GM23338 (cell line): ENCODE data around the gene NWD2. TPM values are rescaled to one million over a fixed set of nuclear protein-coding genes. Genes with fewer than 3 reads are reported as not detected.
A peak's percentile ranks its signal among the peaks of the same experiment; 100 is the strongest.

ENCODE experiments used
- ATAC-seq: fragments of 200-7000 bp; cut with Tn5 transposase; 3 replicates; pipeline ENCODE4 v1.9.1; 2020
- DNase-seq: peaks from one replicate; pipeline ENCODE4 v3.0.0-alpha.2; 2015; ENCODE audit warnings: low spot score
- H2AFZ ChIP-seq: fragments of 200-600 bp; sonication (generic); 2 replicates; pipeline ENCODE4 v1.8.0; 2016; ENCODE audit warnings: antibody characterized with exemption, mild to moderate bottlenecking, moderate library complexity
- H3F3A ChIP-seq: fragments of 200-600 bp; sonication (generic); replicated peaks from 2 replicates; pipeline ENCODE4 v1.8.0; 2017; ENCODE audit warnings: antibody characterized with exemption, mixed run types, low read depth
- H3K27ac ChIP-seq: fragments of 200-600 bp; sonication (generic); 2 replicates; pipeline ENCODE4 v1.6.1; 2016; ENCODE audit warnings: low read depth
- H3K27me3 ChIP-seq: fragments of 200-600 bp; sonication (generic); 2 replicates; pipeline ENCODE4 v1.8.0; 2016; ENCODE audit warnings: mild to moderate bottlenecking, mixed run types, moderate library complexity; ENCODE audit not compliant: insufficient read depth
- H3K36me3 ChIP-seq: fragments of 200-600 bp; sonication (generic); 2 replicates; pipeline ENCODE4 v1.8.0; 2016; ENCODE audit warnings: mild to moderate bottlenecking; ENCODE audit not compliant: insufficient read depth
- H3K4me1 ChIP-seq: fragments of 200-600 bp; sonication (generic); 2 replicates; pipeline ENCODE4 v1.8.0; 2016; ENCODE audit warnings: mild to moderate bottlenecking, moderate library complexity; ENCODE audit not compliant: insufficient read depth
- H3K4me2 ChIP-seq: fragments of 200-600 bp; sonication (generic); 2 replicates; pipeline ENCODE4 v1.7.1; 2017; ENCODE audit warnings: mixed run types
- H3K4me3 ChIP-seq: fragments of 200-600 bp; sonication (generic); 2 replicates; pipeline ENCODE4 v1.6.1; 2016; ENCODE audit warnings: mixed run types
- H3K79me2 ChIP-seq: fragments of 200-600 bp; sonication (generic); replicated peaks from 2 replicates; pipeline ENCODE4 v1.8.0; 2017; ENCODE audit warnings: mild to moderate bottlenecking; ENCODE audit not compliant: insufficient read depth
- H3K9me2 ChIP-seq: fragments of 200-600 bp; sonication (generic); 2 replicates; pipeline ENCODE4 v1.8.0; 2017; ENCODE audit not compliant: insufficient read depth
- H4K20me1 ChIP-seq: fragments of 200-600 bp; sonication (generic); replicated peaks from 2 replicates; pipeline ENCODE4 v1.8.0; 2017; ENCODE audit warnings: mild to moderate bottlenecking; ENCODE audit not compliant: insufficient read depth
- H3K27ac Mint-ChIP-seq: 2 replicates; pipeline ENCODE4 v1.8.0; 2020; ENCODE audit warnings: inconsistent platforms, mild to moderate bottlenecking, moderate library complexity, mixed read lengths
- H3K27me3 Mint-ChIP-seq: 3 replicates; pipeline ENCODE4 v1.8.0; 2022; ENCODE audit warnings: low read depth, mild to moderate bottlenecking, moderate library complexity, mixed read lengths, inconsistent platforms; ENCODE audit not compliant: insufficient read depth, poor library complexity
- H3K36me3 Mint-ChIP-seq: 3 replicates; pipeline ENCODE4 v1.8.0; 2021; ENCODE audit warnings: low read depth, mild to moderate bottlenecking, inconsistent platforms, moderate library complexity, mixed read lengths
- H3K4me1 Mint-ChIP-seq: 3 replicates; pipeline ENCODE4 v1.8.0; 2020; ENCODE audit warnings: mild to moderate bottlenecking, inconsistent platforms, mixed read lengths
- H3K4me3 Mint-ChIP-seq: 3 replicates; pipeline ENCODE4 v1.8.0; 2021; ENCODE audit warnings: moderate library complexity, mild to moderate bottlenecking, inconsistent platforms, mixed read lengths
- H3K9me3 Mint-ChIP-seq: 3 replicates; pipeline ENCODE4 v1.8.0; 2020; ENCODE audit warnings: moderate library complexity, mild to moderate bottlenecking, inconsistent platforms, mixed read lengths
- ETS1 ChIP-seq: IDR thresholded peaks from 2 replicates; pipeline ENCODE4 v1.6.1; 2016; ENCODE audit warnings: antibody characterized with exemption
- EZH2 ChIP-seq: fragments of 200-600 bp; sonication (generic); IDR thresholded peaks from one replicate; pipeline ENCODE4 v1.8.0; 2017; ENCODE audit warnings: antibody characterized with exemption, mild to moderate bottlenecking, low read depth; ENCODE audit not compliant: unreplicated experiment
- EZH2phosphoT487 ChIP-seq: fragments of 200-600 bp; sonication (generic); IDR thresholded peaks from one replicate; pipeline ENCODE4 v1.8.1; 2018; ENCODE audit warnings: antibody characterized with exemption; ENCODE audit not compliant: unreplicated experiment
- JUNB ChIP-seq: IDR thresholded peaks from one replicate; pipeline ENCODE4 v1.6.1; 2016; ENCODE audit warnings: antibody characterized with exemption; ENCODE audit not compliant: unreplicated experiment
- NANOG ChIP-seq: IDR thresholded peaks from 2 replicates; pipeline ENCODE4 v1.6.1; 2016; ENCODE audit warnings: antibody characterized with exemption, borderline replicate concordance
- POLR2AphosphoS5 ChIP-seq: IDR thresholded peaks from 2 replicates; pipeline ENCODE4 v1.6.1; 2016; ENCODE audit warnings: antibody characterized with exemption, low read depth
- STAT1 ChIP-seq: IDR thresholded peaks from one replicate; pipeline ENCODE4 v1.6.1; 2016; ENCODE audit warnings: antibody characterized with exemption; ENCODE audit not compliant: unreplicated experiment
- ZNF114 ChIP-seq: fragments of 250-450 bp; sonication (Bioruptor Pico); IDR thresholded peaks from 2 replicates; pipeline ENCODE4 v1.5.0; 2020; ENCODE audit warnings: mild to moderate bottlenecking, moderate library complexity
- ZNF331 ChIP-seq: fragments of 250-450 bp; sonication (Bioruptor Pico); IDR thresholded peaks from 2 replicates; pipeline ENCODE4 v1.5.0; 2020; ENCODE audit warnings: low read depth, mild to moderate bottlenecking, moderate library complexity
- polyA plus RNA-seq: library from polyadenylated mRNA; unstranded; fragments of >200 nt; fragmentation: Nextera tagmentation; extraction: Ambion mirVana; gene quantifications from 2 replicates; pipeline ENCODE4 v1.2.1, GENCODE V29; 2016
- total RNA-seq: library from RNA; depleted of rRNA; stranded (reverse); fragments of >200 nt; shearing (Covaris generic); gene quantifications from 2 replicates; pipeline ENCODE4 v1.2.3, GENCODE V29; 2014
- TF ChIP-seq, protein P1 (sequence below): IDR thresholded peaks from one replicate; pipeline ENCODE4 v1.6.1; 2018; ENCODE audit warnings: antibody characterized with exemption; ENCODE audit not compliant: unreplicated experiment
- TF ChIP-seq, protein P2 (sequence below), 2 experiments: fragments of 200-600 bp in 1 of 2; sonication (generic) in 1 of 2; conservative IDR thresholded peaks; 2 replicates each; pipeline versions ENCODE4 v1.5.1 to v1.6.1; 2016 to 2017; ENCODE audit warnings: antibody characterized with exemption in 2 of 2, low read depth in 2 of 2, mild to moderate bottlenecking in 2 of 2, moderate library complexity in 1 of 2

The NWD2 gene
- total and polyA plus RNA-seq, 2 experiments from 2014 or later: 0.07 TPM; not detected in 1

- no peaks in the 10 kb centered on the region for H3K79me2 ChIP-seq
- H3K27me3 Mint-ChIP-seq: peaks cover 5% of the 10 kb centered on the region
Measured at GRCh38 chr4:37392521-37393255, 148.1 kb downstream of the NWD2 start.

More at GRCh38 chr4:37392521-37393255, 148.1 kb downstream of the NWD2 start:
- Mint-ChIP-seq H3K36me3 (no peaks in the 10 kb centered on the region), H3K4me3 (no peak overlapping the region), H3K9me3 (0 out of 3 replicates have a peak, but pooled peaks cover under 1% of the 10 kb centered on the region), H3K27ac (no peak overlapping the region), H3K4me1 (peaks cover 15% of the 10 kb centered on the region; the same call in 2 of the 3 replicates)
- H3K4me2 ChIP-seq: no peak overlapping the region
- H3K9me2 ChIP-seq: no peaks in the 10 kb centered on the region
- no peaks in the 10 kb centered on the region for H4K20me1 ChIP-seq
- H2AFZ ChIP-seq: peak overlapping the region; percentile 14; the same call in 1 of the 2 replicates
- DNase-seq: peak; percentile 17
- H3F3A ChIP-seq: no peaks in the 10 kb centered on the region
- peaks cover 11% of the 10 kb centered on the region for H3K4me1 ChIP-seq
- no peak overlapping the region for H3K4me3 ChIP-seq
- ATAC-seq: no peak
- H3K27ac ChIP-seq: no peak overlapping the region
- H3K27me3 ChIP-seq: no peaks in the 10 kb centered on the region
- no peaks in the 10 kb centered on the region for H3K36me3 ChIP-seq
- TF ChIP-seq POLR2AphosphoS5: no peak
- no peak for TF ChIP-seq ETS1
- TF ChIP-seq EZH2: no peak
- TF ChIP-seq NANOG: no peak
- no peak for TF ChIP-seq EZH2phosphoT487
- no peak for TF ChIP-seq ZNF331
- TF ChIP-seq, protein P1, sequence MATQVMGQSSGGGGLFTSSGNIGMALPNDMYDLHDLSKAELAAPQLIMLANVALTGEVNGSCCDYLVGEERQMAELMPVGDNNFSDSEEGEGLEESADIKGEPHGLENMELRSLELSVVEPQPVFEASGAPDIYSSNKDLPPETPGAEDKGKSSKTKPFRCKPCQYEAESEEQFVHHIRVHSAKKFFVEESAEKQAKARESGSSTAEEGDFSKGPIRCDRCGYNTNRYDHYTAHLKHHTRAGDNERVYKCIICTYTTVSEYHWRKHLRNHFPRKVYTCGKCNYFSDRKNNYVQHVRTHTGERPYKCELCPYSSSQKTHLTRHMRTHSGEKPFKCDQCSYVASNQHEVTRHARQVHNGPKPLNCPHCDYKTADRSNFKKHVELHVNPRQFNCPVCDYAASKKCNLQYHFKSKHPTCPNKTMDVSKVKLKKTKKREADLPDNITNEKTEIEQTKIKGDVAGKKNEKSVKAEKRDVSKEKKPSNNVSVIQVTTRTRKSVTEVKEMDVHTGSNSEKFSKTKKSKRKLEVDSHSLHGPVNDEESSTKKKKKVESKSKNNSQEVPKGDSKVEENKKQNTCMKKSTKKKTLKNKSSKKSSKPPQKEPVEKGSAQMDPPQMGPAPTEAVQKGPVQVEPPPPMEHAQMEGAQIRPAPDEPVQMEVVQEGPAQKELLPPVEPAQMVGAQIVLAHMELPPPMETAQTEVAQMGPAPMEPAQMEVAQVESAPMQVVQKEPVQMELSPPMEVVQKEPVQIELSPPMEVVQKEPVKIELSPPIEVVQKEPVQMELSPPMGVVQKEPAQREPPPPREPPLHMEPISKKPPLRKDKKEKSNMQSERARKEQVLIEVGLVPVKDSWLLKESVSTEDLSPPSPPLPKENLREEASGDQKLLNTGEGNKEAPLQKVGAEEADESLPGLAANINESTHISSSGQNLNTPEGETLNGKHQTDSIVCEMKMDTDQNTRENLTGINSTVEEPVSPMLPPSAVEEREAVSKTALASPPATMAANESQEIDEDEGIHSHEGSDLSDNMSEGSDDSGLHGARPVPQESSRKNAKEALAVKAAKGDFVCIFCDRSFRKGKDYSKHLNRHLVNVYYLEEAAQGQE: no peak
- TF ChIP-seq JUNB: no peak
- no peak for TF ChIP-seq STAT1
- TF ChIP-seq, protein P2, sequence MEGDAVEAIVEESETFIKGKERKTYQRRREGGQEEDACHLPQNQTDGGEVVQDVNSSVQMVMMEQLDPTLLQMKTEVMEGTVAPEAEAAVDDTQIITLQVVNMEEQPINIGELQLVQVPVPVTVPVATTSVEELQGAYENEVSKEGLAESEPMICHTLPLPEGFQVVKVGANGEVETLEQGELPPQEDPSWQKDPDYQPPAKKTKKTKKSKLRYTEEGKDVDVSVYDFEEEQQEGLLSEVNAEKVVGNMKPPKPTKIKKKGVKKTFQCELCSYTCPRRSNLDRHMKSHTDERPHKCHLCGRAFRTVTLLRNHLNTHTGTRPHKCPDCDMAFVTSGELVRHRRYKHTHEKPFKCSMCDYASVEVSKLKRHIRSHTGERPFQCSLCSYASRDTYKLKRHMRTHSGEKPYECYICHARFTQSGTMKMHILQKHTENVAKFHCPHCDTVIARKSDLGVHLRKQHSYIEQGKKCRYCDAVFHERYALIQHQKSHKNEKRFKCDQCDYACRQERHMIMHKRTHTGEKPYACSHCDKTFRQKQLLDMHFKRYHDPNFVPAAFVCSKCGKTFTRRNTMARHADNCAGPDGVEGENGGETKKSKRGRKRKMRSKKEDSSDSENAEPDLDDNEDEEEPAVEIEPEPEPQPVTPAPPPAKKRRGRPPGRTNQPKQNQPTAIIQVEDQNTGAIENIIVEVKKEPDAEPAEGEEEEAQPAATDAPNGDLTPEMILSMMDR (conservative IDR thresholded peaks at IDR 0.05; ENCODE audit: low read depth in 2 of 2): no peak
- TF ChIP-seq ZNF114 (CRISPR knock-in tag): no peak
